K562 (cell line): ENCODE data around the gene PSAP. TPM values are rescaled to one million over a fixed set of nuclear protein-coding genes. Genes with fewer than 3 reads are reported as not detected.

Experiments
- ATAC-seq: fragments of 200-7000 bp; cut with Tn5 transposase; 3 replicates; pipeline ENCODE4 v1.9.1; 2020; ENCODE audit warnings: moderate library complexity
- BruUV-seq: library from RNA; stranded (reverse); fragments of 400-500 nt; replicated peaks from 2 replicates; lab custom pipeline; 2021; lab: Mats Ljungman, UMichigan
- CTCF ChIA-PET: fragments of 300-600 bp; formaldehyde crosslinking; extraction: SDS; loops from one replicate; lab custom pipeline; 2021; ENCODE audit warnings: low intra/inter-chr PET ratio; lab: Yijun Ruan, JAX
- POLR2A ChIA-PET: fragments of 300-600, 350-650 bp; sonication (Branson Sonifier 250); formaldehyde crosslinking; extraction: SDS; loops from one replicate; lab custom pipeline; 2021; ENCODE audit warnings: antibody characterized with exemption, inconsistent platforms; lab: Yijun Ruan, JAX
- DNase-seq, 4 experiments: peaks; one replicate each; pipeline versions ENCODE4 v3.0.0 to v3.0.0-alpha.2; 2011 to 2018; ENCODE audit warnings: low spot score in 3 of 4, mixed read lengths in 3 of 4; ENCODE audit errors: extremely low read depth in 1 of 4
- FAIRE-seq: peaks from 2 replicates; lab custom pipeline; 2011; peaks lifted over from hg19 to GRCh38; lab: Jason Lieb, UNC
- H2AFZ ChIP-seq: 2 replicates; pipeline ENCODE4 v1.6.0; 2011; ENCODE audit warnings: low read depth, low read length, control low read depth, inconsistent platforms
- H3K27ac ChIP-seq: fragments of 200-600 bp; 3 replicates; pipeline ENCODE4 v1.8.0; 2011; ENCODE audit warnings: low read depth, mild to moderate bottlenecking, control low read depth, inconsistent platforms, low read length, moderate library complexity, mixed read lengths; ENCODE audit errors: extremely low read depth
- H3K27me3 ChIP-seq, 2 experiments: fragments of 300-600 bp in 1 of 2; 2 replicates in 1 of 2; 3 replicates in 1 of 2; pipeline versions ENCODE4 v1.6.0 to v1.8.0; 2011; ENCODE audit warnings: inconsistent platforms in 2 of 2, low read length in 2 of 2, mild to moderate bottlenecking in 1 of 2, mixed read lengths in 1 of 2, moderate library complexity in 1 of 2; ENCODE audit not compliant: control insufficient read depth in 2 of 2, insufficient read depth in 2 of 2
- H3K36me3 ChIP-seq: fragments of 300-600 bp; 3 replicates; pipeline ENCODE4 v1.8.0; 2011; ENCODE audit warnings: mild to moderate bottlenecking, low read length, inconsistent platforms; ENCODE audit not compliant: control insufficient read depth, insufficient read depth
- H3K4me1 ChIP-seq, 2 experiments: fragments of 200-600 bp in 1 of 2; replicated peaks in 1 of 2; 2 replicates in 1 of 2; 3 replicates in 1 of 2; pipeline versions ENCODE4 v1.5.1 to v1.8.0; 2011; ENCODE audit warnings: inconsistent platforms in 2 of 2, low read length in 2 of 2, mild to moderate bottlenecking in 1 of 2, mixed read lengths in 1 of 2, moderate library complexity in 1 of 2; ENCODE audit not compliant: control insufficient read depth in 2 of 2, insufficient read depth in 2 of 2
- H3K4me2 ChIP-seq: 2 replicates; pipeline ENCODE4 v1.6.1; 2011; ENCODE audit warnings: low read length, control low read depth, inconsistent platforms, mixed read lengths; ENCODE audit not compliant: insufficient read depth
- H3K4me3 ChIP-seq: fragments of 200-600 bp; sonication (generic), shearing (Covaris generic); 2 replicates; pipeline ENCODE4 v1.5.1; 2016; ENCODE audit warnings: control low read depth, inconsistent platforms
- H3K79me2 ChIP-seq: fragments of 200-600 bp; 3 replicates; pipeline ENCODE4 v1.8.0; 2011; ENCODE audit warnings: low read length, inconsistent platforms; ENCODE audit not compliant: control insufficient read depth, insufficient read depth
- H3K9ac ChIP-seq, 2 experiments: 2 replicates each; pipeline versions ENCODE4 v1.6.0 to v1.6.1; 2011; ENCODE audit warnings: low read depth in 2 of 2, low read length in 2 of 2, control low read depth in 1 of 2, inconsistent platforms in 1 of 2, mild to moderate bottlenecking in 1 of 2, mixed read lengths in 1 of 2; ENCODE audit not compliant: insufficient read depth in 1 of 2
- H3K9me1 ChIP-seq: one replicate; pipeline ENCODE4 v1.6.0; 2011; ENCODE audit warnings: inconsistent platforms, mild to moderate bottlenecking, low read length, moderate library complexity; ENCODE audit not compliant: control insufficient read depth, insufficient read depth
- H3K9me3 ChIP-seq: replicated peaks from 2 replicates; pipeline ENCODE4 v1.5.1; 2011; ENCODE audit warnings: low read depth, low read length, inconsistent platforms; ENCODE audit not compliant: control insufficient read depth, insufficient read depth
- H4K20me1 ChIP-seq: replicated peaks from 2 replicates; pipeline ENCODE4 v1.6.1; 2011; ENCODE audit warnings: low read length, inconsistent platforms, mixed read lengths; ENCODE audit not compliant: control insufficient read depth, insufficient read depth
- BCL6 ChIP-seq: fragments of 250-450 bp; sonication (Bioruptor Pico); IDR thresholded peaks from 2 replicates; pipeline ENCODE4 v1.4.0; 2020
- CREM ChIP-seq: IDR thresholded peaks from 2 replicates; pipeline ENCODE4 v1.6.1; 2014; ENCODE audit warnings: antibody characterized with exemption, low read depth
- DPF2 ChIP-seq: fragments of 450-650 bp; IDR thresholded peaks from 2 replicates; pipeline ENCODE4 v1.6.1; 2016
- ETS1 ChIP-seq: conservative IDR thresholded peaks from 2 replicates; pipeline ENCODE4 v1.6.1; 2011; ENCODE audit warnings: low read depth, mild to moderate bottlenecking, low read length; ENCODE audit not compliant: control insufficient read depth
- MAX ChIP-seq: sonication (generic); formaldehyde crosslinking; IDR thresholded peaks from 2 replicates; pipeline ENCODE4 v1.9.0; 2022; ENCODE audit warnings: mild to moderate bottlenecking, missing genetic modification reagents
- NFE2 ChIP-seq: IDR thresholded peaks from 2 replicates; pipeline ENCODE4 v1.6.1; 2014; ENCODE audit warnings: antibody characterized with exemption, low read depth
- ZBTB17 ChIP-seq: fragments of 450-650 bp; formaldehyde crosslinking; IDR thresholded peaks from 2 replicates; pipeline ENCODE4 v1.4.0; 2020; ENCODE audit warnings: mild to moderate bottlenecking
- ZEB2 ChIP-seq: fragments of 450-650 bp; IDR thresholded peaks from 2 replicates; pipeline ENCODE4 v1.6.1; 2016
- ZFP36 ChIP-seq: fragments of 150-350 bp; IDR thresholded peaks from 2 replicates; pipeline ENCODE4 v1.6.1; 2018; ENCODE audit warnings: low read length, low read depth; ENCODE audit not compliant: partially characterized antibody
- ZNF263 ChIP-seq: sonication (generic); formaldehyde crosslinking; IDR thresholded peaks from 2 replicates; pipeline ENCODE4 v1.8.0; 2022; ENCODE audit warnings: mild to moderate bottlenecking, missing genetic modification reagents, borderline replicate concordance
- ZNF551 ChIP-seq: fragments of 250-450 bp; sonication (Bioruptor Pico); IDR thresholded peaks from 2 replicates; pipeline ENCODE4 v1.5.0; 2021; ENCODE audit warnings: mild to moderate bottlenecking, moderate library complexity
- ZNF639 ChIP-seq, 2 experiments: fragments of 200-800 bp in 1 of 2; sonication (Bioruptor generic) in 1 of 2; sonication (generic) in 1 of 2; formaldehyde crosslinking in 1 of 2; IDR thresholded peaks in 1 of 2; conservative IDR thresholded peaks in 1 of 2; 2 replicates each; pipeline versions ENCODE4 v1.5.0 to v1.6.1; 2016 to 2020; ENCODE audit warnings: missing compliant biosample characterization in 1 of 2, missing genetic modification characterization in 1 of 2, missing genetic modification reagents in 1 of 2
- ZSCAN29 ChIP-seq: fragments of 450-650 bp; IDR thresholded peaks from 2 replicates; pipeline ENCODE4 v1.6.1; 2017
- WGBS: fragments of 100-300 bp; shearing (Covaris generic); methylation state at CpG from one replicate; pipeline ENCODE4 v1.1.6; 2016; ENCODE audit warnings: low coverage, mixed read lengths; ENCODE audit not compliant: insufficient coverage; ENCODE audit errors: missing lambda C conversion rate; 5-methylcytosine and 5-hydroxymethylcytosine counted together
- in situ Hi-C: fragments of 300-500 bp; cut with MboI; formaldehyde crosslinking; loops from 4 replicates; pipeline ENCODE4 v1.15.0; 2018; ENCODE audit warnings: inconsistent platforms, mixed read lengths
- intact Hi-C: fragments of 100-400 bp; cut with micrococcal nuclease; formaldehyde crosslinking; loops from 2 replicates; pipeline ENCODE4 v1.14.2; 2022
- polyA plus RNA-seq, 8 experiments: library from polyadenylated mRNA; depleted of rRNA in 4 of 8; stranded (reverse) in 5 of 8; unstranded in 3 of 8; fragments of >200 nt; fragmentation: Nextera tagmentation in 2 of 8; fragmentation: Illumina TruSeq in 1 of 8; extraction: Ambion mirVana in 2 of 8; extraction: Trizol in 1 of 8; gene quantifications; 2 replicates each; pipeline versions ENCODE4 v1.2.1 to v1.2.3, GENCODE V29; 2011 to 2014; ENCODE audit warnings: inconsistent platforms in 1 of 8, missing spikeins in 1 of 8
- total RNA-seq, 7 experiments: library from RNA; depleted of rRNA in 6 of 7; stranded (reverse); fragments of >200 nt in 6 of 7; fragmentation: Illumina TruSeq in 2 of 7; extraction: Trizol in 2 of 7; gene quantifications; 2 replicates each; pipeline versions ENCODE4 v1.2.1 to v1.2.3, GENCODE V29; 2011 to 2021; ENCODE audit warnings: low replicate concordance in 1 of 7
- TF ChIP-seq, protein P1 (sequence below): fragments of 450-650 bp; IDR thresholded peaks from 2 replicates; pipeline ENCODE4 v1.6.1; 2018; ENCODE audit not compliant: partially characterized antibody

The PSAP gene
- total and polyA plus RNA-seq, 9 of the 15 experiments (the other 6 are each of a cell fraction or from before 2014, with no cell fraction given) = 245 to 700 (median 429) TPM

DNA sequence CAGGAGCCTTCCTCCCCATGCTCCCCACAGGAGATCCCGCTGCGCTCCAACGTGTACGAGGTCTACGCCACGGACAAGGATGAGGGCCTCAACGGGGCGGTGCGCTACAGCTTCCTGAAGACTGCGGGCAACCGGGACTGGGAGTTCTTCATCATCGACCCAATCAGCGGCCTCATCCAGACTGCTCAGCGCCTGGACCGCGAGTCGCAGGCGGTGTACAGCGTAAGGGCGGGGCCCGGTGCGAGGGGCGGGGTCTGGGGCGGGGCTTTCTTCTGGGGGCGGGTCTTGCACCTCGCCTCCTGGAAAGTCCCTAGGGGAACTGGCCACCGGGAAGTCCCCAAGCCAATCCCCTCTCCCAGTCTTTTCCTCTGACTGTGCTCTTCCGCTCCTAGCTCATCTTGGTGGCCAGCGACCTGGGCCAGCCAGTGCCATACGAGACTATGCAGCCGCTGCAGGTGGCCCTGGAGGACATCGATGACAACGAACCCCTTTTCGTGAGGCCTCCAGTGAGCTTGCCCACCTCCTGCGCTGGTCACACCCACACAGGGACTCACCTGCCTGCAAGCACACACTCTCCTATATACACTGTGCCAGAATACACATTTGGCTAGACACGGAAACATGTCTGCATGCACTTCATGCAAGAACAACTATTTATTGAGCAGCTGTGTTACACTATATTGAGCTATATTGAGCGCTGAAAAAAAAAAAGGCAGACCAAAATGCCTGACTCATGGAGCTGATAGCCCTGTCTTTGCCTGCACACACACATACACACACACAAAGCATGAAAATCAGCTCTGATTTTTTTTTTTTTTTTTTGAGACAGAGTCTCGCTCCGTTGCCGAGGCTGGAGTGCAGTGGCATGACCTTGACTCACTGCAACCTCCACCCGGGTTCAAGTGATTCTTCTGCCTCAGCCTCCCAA, 45.0 kb downstream of the PSAP start:
- ChIA-PET CTCF (interaction anchor here (0.5 to 0.7 kb wide), 2 partner anchors 33 to 110 kb away, joined by 3 read pairs; partner anchors contain the start of gene VSIR), POLR2A (interaction anchor here (0.5 to 1.8 kb wide), 18 partner anchors 9 to 1032 kb away, joined by 3 to 6 read pairs (median 3); partner anchors contain the start of gene PSAP)
- H3K27me3 ChIP-seq = no peaks in the 10 kb centered on the region
- DNase-seq = peak; percentile 89 to 99 (median 98)
- peak; percentile 79 for FAIRE-seq
- peak overlapping the region; percentile 30 for H3K4me3 ChIP-seq
- 7% methylated on average over 41 of the region's 41 CpGs for WGBS
- peak overlapping the region; percentile 40 to 86; a peak in 3 of 4 replicates for H3K9ac ChIP-seq
- peaks cover 17 to 37% of the 10 kb centered on the region in 2 experiments for H3K4me1 ChIP-seq
- H3K27ac ChIP-seq = peak overlapping the region; percentile 46; the same call in 1 of the 3 replicates
- H4K20me1 ChIP-seq = no peaks in the 10 kb centered on the region
- H3K36me3 ChIP-seq = no peaks in the 10 kb centered on the region
- no peaks in the 10 kb centered on the region for H3K79me2 ChIP-seq
- peak; percentile 98 for ATAC-seq
- peak overlapping the region; percentile 97 for H2AFZ ChIP-seq
- no peaks in the 10 kb centered on the region; the same call in 1 of the 2 replicates for H3K9me3 ChIP-seq
- in situ Hi-C loops = no loop called here
- H3K4me2 ChIP-seq = peak overlapping the region; percentile 98
- peaks cover 3% of the 10 kb centered on the region for H3K9me1 ChIP-seq
- BruUV-seq = no TSS peak
- intact Hi-C loops = no loop called here
- no peak for TF ChIP-seq BCL6 (CRISPR knock-in tag)
- 0 out of 4 replicates have a peak, but pooled peaks of 1 of the 2 experiments have one; percentile 44 for TF ChIP-seq ZNF639 (CRISPR knock-in tag; conservative IDR thresholded peaks at IDR 0.05 in 1 of 2, IDR thresholded peaks at IDR 0.05 in 1 of 2)
- TF ChIP-seq, protein P1, sequence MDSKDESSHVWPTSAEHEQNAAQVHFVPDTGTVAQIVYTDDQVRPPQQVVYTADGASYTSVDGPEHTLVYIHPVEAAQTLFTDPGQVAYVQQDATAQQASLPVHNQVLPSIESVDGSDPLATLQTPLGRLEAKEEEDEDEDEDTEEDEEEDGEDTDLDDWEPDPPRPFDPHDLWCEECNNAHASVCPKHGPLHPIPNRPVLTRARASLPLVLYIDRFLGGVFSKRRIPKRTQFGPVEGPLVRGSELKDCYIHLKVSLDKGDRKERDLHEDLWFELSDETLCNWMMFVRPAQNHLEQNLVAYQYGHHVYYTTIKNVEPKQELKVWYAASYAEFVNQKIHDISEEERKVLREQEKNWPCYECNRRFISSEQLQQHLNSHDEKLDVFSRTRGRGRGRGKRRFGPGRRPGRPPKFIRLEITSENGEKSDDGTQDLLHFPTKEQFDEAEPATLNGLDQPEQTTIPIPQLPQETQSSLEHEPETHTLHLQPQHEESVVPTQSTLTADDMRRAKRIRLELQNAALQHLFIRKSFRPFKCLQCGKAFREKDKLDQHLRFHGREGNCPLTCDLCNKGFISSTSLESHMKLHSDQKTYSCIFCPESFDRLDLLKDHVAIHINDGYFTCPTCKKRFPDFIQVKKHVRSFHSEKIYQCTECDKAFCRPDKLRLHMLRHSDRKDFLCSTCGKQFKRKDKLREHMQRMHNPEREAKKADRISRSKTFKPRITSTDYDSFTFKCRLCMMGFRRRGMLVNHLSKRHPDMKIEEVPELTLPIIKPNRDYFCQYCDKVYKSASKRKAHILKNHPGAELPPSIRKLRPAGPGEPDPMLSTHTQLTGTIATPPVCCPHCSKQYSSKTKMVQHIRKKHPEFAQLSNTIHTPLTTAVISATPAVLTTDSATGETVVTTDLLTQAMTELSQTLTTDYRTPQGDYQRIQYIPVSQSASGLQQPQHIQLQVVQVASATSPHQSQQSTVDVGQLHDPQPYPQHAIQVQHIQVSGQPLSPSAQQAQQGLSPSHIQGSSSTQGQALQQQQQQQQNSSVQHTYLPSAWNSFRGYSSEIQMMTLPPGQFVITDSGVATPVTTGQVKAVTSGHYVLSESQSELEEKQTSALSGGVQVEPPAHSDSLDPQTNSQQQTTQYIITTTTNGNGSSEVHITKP = peak; percentile 95
- no peak for TF ChIP-seq ETS1
- TF ChIP-seq NFE2 = peak; percentile 69
- TF ChIP-seq ZNF263 (CRISPR knock-in tag) = 0 out of 2 replicates have a peak, but pooled peaks have one; percentile 35
- TF ChIP-seq ZNF551 (CRISPR knock-in tag) = no peak
- peak; percentile 38; the same call in 1 of the 2 replicates for TF ChIP-seq DPF2
- TF ChIP-seq ZSCAN29 = no peak
- TF ChIP-seq ZBTB17 (CRISPR knock-in tag) = peak; percentile 54; the same call in 1 of the 2 replicates
- TF ChIP-seq ZFP36 = peak; percentile 48
- 0 out of 2 replicates have a peak, but pooled peaks have one; percentile 43 for TF ChIP-seq ZEB2
- TF ChIP-seq MAX (CRISPR knock-in tag) = peak; percentile 46; the same call in 1 of the 2 replicates
- 0 out of 2 replicates have a peak, but pooled peaks have one; percentile 3 for TF ChIP-seq CREM
